Stimulated activated CD4-positive, alpha-beta T cell treated with anti-CD3 and anti-CD28 coated beads, Interleukin-4, amount 100 ng/mL, for 48 hours (primary cell): ENCODE results near the gene NUDCD3.

Experiments used
- DNase-seq, 2 donors: peaks; one replicate each; pipeline ENCODE4 v3.0.0-alpha.2; 2020; ENCODE audit warnings: low read depth in 2 of 2

Gene NUDCD3

GRCh38 chr7:44353668-44354067, 136.8 kb downstream of the NUDCD3 start:
- no peak for DNase-seq

- no peak for DNase-seq
Observed at GRCh38 chr7:44348851-44349781, 141.3 kb downstream of the NUDCD3 start.

DNA sequence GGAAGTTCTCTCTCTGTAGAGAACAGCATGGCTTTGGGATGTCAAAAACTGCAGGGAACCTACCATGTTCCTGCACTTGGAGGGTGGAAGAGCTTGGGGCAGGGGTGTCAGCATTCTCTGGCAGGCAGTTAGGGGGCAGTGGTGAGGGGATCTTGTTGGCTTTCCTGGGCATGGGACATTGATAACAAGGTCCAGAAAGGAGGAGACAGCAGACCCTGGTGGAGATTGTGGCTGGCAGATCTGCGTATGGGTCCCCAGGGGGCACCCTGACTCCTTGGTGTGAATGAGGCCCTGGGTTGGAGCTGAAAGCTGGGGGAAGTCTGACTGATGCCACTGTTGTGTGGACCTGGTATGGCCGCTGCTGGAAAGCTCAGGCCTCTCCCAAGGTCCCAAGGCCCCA, 142.2 kb downstream of the NUDCD3 start:
- no peak for DNase-seq

GRCh38 chr7:44347546-44348114, 142.8 kb downstream of the NUDCD3 start:
- no peak for DNase-seq

- DNase-seq, result no peak
Observed at GRCh38 chr7:44346063-44346462, 144.4 kb downstream of the NUDCD3 start.

DNA sequence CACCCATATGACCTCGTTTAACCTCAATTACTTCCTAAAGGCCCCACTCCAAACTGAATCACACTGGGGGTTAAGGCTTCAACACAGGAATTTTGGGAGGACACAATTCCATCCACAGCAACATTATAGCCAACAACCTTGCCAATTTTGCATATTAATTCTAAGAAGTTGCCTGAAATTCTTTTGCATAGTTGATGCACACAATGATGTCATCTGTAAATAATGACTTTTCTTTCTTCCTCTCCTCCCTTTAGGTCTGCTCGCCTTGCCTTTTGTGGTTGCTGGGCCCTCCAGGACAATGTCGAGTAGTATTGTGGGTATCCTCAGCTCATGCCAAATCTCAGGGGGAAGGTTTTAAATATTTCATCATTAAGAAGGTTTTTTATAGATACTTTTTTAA, 149.1 kb downstream of the NUDCD3 start:
- no peak for DNase-seq

GRCh38 chr7:44338600-44338999, 151.9 kb downstream of the NUDCD3 start:
- DNase-seq, result no peak

DNA sequence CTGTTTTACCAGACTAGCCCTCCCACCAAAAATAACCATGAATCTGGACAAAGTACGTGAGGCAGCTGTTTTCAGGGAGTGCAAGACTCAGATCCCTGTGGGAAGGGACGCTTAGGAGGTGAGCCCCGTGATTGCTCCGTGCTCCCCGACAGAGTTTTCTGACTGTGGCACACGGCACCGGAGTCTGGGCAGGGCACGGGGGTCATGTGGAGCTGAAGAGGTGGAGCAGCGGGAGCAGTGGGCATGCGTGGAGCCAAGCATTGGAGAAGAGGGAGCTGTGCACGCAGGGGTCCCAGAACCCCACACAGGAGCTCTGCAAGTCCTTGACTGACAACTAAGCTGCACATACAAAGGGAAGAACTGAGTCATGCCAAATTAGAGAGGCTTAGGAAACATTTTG, 154.0 kb downstream of the NUDCD3 start:
- no peak for DNase-seq

DNA sequence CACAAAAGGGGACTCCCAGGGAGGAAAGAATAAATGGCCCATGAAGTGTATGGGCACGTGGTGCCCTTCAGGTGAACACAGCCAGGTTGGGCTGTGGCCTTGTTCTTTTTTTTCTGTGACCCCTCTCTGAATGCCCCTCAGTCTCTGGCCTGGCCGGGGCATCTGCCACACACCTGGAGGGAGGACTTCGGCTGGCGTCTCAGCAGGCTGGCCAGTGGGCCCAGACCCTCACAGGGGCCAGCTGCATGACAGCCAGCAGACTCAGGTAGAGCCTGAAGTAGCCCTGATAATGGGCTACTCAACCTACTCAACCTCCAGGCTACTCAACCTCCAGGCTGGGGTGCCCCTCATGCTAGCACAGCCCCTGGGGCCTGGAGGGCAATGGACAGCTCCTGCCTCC, 155.3 kb downstream of the NUDCD3 start:
- no peak for DNase-seq

DNA sequence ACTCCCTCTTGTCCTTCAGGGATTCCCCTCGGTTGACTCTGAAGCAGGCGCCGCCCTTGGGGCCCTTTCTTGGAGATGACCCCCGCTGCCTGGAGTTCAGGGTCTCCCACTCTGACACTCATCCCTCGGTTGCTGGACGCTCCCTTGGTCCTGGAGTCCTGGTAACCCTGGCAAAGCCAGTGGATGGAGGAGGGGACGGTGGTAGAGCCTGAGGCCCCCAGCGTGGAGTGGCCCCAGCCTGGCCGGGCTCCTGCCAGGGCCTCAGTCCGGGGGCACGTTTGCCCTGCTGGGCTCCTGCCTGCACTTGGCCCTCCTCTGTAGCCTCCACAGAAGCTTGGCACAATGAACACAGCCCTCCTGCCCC, 155.7 kb downstream of the NUDCD3 start:
- DNase-seq, result no peak

DNA sequence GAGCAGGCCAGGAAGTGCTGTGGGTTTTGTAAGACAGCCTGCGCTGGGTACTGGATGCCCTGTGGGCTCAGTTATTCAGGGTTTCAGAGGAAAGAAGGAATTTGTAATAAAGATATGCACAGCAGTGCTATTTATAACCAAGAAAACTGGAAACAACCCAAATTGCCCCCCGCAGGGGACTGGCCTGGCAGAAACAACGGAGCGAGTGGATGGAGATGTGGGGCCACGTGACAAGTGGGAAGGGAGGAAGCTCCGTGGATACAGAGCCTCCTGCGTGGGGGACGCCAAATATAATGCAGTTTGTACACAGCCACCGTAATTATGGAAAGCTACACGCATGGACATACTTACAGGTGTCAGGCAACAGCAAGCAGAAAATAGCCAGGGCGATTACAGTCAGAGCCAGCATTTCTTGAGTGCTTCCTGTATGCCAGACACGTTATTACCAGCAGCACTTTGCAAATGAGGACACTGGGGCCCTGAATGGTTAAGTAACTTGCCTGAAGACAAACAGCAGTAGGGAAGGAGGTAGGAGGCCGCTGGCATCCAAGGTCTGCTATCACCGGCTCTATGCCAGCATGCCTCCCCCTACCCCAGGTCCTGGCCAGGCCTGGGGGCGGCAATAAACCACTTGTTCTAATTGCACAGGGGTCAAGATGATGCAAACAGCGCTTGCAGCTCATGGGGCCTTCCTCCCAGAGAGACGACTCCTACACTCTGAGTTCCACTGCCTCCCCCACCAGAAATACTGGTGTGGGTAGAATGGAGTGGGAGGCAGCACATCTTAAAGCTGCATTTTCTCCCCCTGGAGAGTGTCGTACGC, 156.3 kb downstream of the NUDCD3 start:
- DNase-seq, result no peak

- no peak for DNase-seq
Observed at GRCh38 chr7:44331682-44332081, 158.8 kb downstream of the NUDCD3 start.

- DNase-seq, result no peak
Observed at GRCh38 chr7:44330331-44330730, 160.1 kb downstream of the NUDCD3 start.

GRCh38 chr7:44329888-44330287, 160.6 kb downstream of the NUDCD3 start:
- DNase-seq, result no peak
